PC-3 (cell line): ENCODE measurements around the gene SLC25A26.

Source experiments
- EZH2 ChIP-seq: fragments of 300-600 bp; sonication (generic); IDR thresholded peaks from one replicate; pipeline ENCODE4 v1.6.1; 2017; ENCODE audit warnings: antibody characterized with exemption, mild to moderate bottlenecking, low read length; ENCODE audit not compliant: unreplicated experiment
- EZH2phosphoT487 ChIP-seq: fragments of 300-600 bp; sonication (generic); IDR thresholded peaks from 2 replicates; pipeline ENCODE4 v1.6.1; 2018; ENCODE audit warnings: mild to moderate bottlenecking, antibody characterized with exemption, low read length, borderline replicate concordance

- no peak for TF ChIP-seq EZH2phosphoT487
- TF ChIP-seq EZH2: no peak
Measured at GRCh38 chr3:66403323-66403990, 182.7 kb downstream of the SLC25A26 start.
